HCT116 (cell line): Measurements from ENCODE around the gene EPHX1. TPM values are rescaled to one million over a fixed set of nuclear protein-coding genes. Genes with fewer than 3 reads are reported as not detected.

Source experiments
- ATAC-seq: fragments of 200-7000 bp; cut with Tn5 transposase; 2 replicates; pipeline ENCODE4 v1.9.1; 2020; ENCODE audit warnings: mild to moderate bottlenecking, moderate library complexity
- BruUV-seq: library from RNA; stranded (reverse); fragments of 400-500 nt; replicated peaks from 2 replicates; lab custom pipeline; 2021; lab: Mats Ljungman, UMichigan
- CTCF ChIA-PET: fragments of 300-600 bp; sonication (Branson Sonifier 250); formaldehyde crosslinking; loops from one replicate; lab custom pipeline; 2021; ENCODE audit warnings: antibody characterized with exemption; lab: Charles Lee
- POLR2A ChIA-PET: fragments of 300-600, 350-600 bp; sonication (Branson Sonifier 250); formaldehyde crosslinking; loops from one replicate; lab custom pipeline; 2021; ENCODE audit warnings: antibody characterized with exemption; lab: Charles Lee
- RAD21 ChIA-PET, 2 experiments: fragments of 300-600 bp; sonication (Branson Sonifier 250); formaldehyde crosslinking; loops; one replicate each; lab custom pipeline; 2023; ENCODE audit warnings: low total read pairs in 2 of 2; ENCODE audit not compliant: uncharacterized antibody in 2 of 2, unreplicated experiment in 2 of 2, low non-redundant PET in 1 of 2; lab: Charles Lee
- DNase-seq: peaks from one replicate; pipeline ENCODE4 v3.0.0-alpha.2; 2010; ENCODE audit warnings: low read depth, low spot score
- H2AFZ ChIP-seq: fragments of 200-600 bp; shearing (Covaris generic), sonication (generic); 2 replicates; pipeline ENCODE4 v1.6.1; 2017; ENCODE audit warnings: low read depth, mixed run types, mixed read lengths, antibody characterized with exemption, low read length; ENCODE audit not compliant: poor library complexity, severe bottlenecking
- H3K27ac ChIP-seq: 2 replicates; pipeline ENCODE4 v1.5.1; 2012; ENCODE audit warnings: low read depth, low read length
- H3K27me3 ChIP-seq: fragments of 200-600 bp; sonication (generic); 2 replicates; pipeline ENCODE4 v1.6.1; 2016; ENCODE audit warnings: mixed run types, low read length, mixed read lengths; ENCODE audit not compliant: insufficient read depth
- H3K36me3 ChIP-seq, 2 experiments: fragments of 200-500 bp in 1 of 2; fragments of 200-600 bp in 1 of 2; sonication (Bioruptor generic) in 1 of 2; sonication (generic) in 1 of 2; 2 replicates each; pipeline versions ENCODE4 v1.5.1 to v1.6.1; 2014 to 2016; ENCODE audit warnings: low read length in 2 of 2, inconsistent platforms in 1 of 2, mixed read lengths in 1 of 2, mixed run types in 1 of 2; ENCODE audit not compliant: insufficient read depth in 2 of 2, control insufficient read depth in 1 of 2
- H3K4me1 ChIP-seq, 2 experiments: fragments of 200-600 bp in 1 of 2; sonication (generic) in 1 of 2; 2 replicates each; pipeline versions ENCODE4 v1.5.1 to v1.6.1; 2012 to 2017; ENCODE audit warnings: low read length in 2 of 2, inconsistent platforms in 1 of 2, mild to moderate bottlenecking in 1 of 2, mixed read lengths in 1 of 2, mixed run types in 1 of 2, moderate library complexity in 1 of 2; ENCODE audit not compliant: insufficient read depth in 2 of 2, control insufficient read depth in 1 of 2
- H3K4me2 ChIP-seq: fragments of 200-600 bp; sonication (generic); 2 replicates; pipeline ENCODE4 v1.6.1; 2017; ENCODE audit warnings: mixed run types, low read length, mixed read lengths
- H3K4me3 ChIP-seq, 2 experiments: fragments of 200-600 bp in 1 of 2; sonication (generic) in 1 of 2; replicated peaks in 1 of 2; 2 replicates each; pipeline ENCODE4 v1.5.1; 2011 to 2016; ENCODE audit warnings: low read length in 2 of 2, control low read depth in 1 of 2, low read depth in 1 of 2, mild to moderate bottlenecking in 1 of 2, mixed read lengths in 1 of 2, mixed run types in 1 of 2
- H3K79me2 ChIP-seq: fragments of 200-600 bp; sonication (generic); 2 replicates; pipeline ENCODE4 v1.6.1; 2017; ENCODE audit warnings: mild to moderate bottlenecking, mixed run types, low read length, moderate library complexity, mixed read lengths; ENCODE audit not compliant: insufficient read depth
- H3K9ac ChIP-seq: fragments of 200-600 bp; sonication (generic); 2 replicates; pipeline ENCODE4 v1.6.1; 2016; ENCODE audit warnings: low read length, mixed read lengths
- H3K9me2 ChIP-seq: fragments of 200-600 bp; sonication (generic), shearing (Covaris generic); 2 replicates; pipeline ENCODE4 v1.6.1; 2017; ENCODE audit warnings: mixed run types, mild to moderate bottlenecking, moderate library complexity; ENCODE audit not compliant: insufficient read depth
- H3K9me3 ChIP-seq, 2 experiments: fragments of 200-500 bp in 1 of 2; fragments of 200-600 bp in 1 of 2; sonication (Bioruptor generic) in 1 of 2; sonication (generic) in 1 of 2; 2 replicates each; pipeline ENCODE4 v1.6.1; 2014 to 2017; ENCODE audit warnings: low read length in 2 of 2, mixed read lengths in 2 of 2, inconsistent platforms in 1 of 2, low read depth in 1 of 2, mild to moderate bottlenecking in 1 of 2, mixed run types in 1 of 2, moderate library complexity in 1 of 2; ENCODE audit not compliant: control insufficient read depth in 1 of 2, insufficient read depth in 1 of 2
- H4K20me1 ChIP-seq: fragments of 200-600 bp; sonication (generic), shearing (Covaris generic); 2 replicates; pipeline ENCODE4 v1.6.1; 2017; ENCODE audit warnings: mixed run types, mild to moderate bottlenecking, moderate library complexity; ENCODE audit not compliant: insufficient read depth
- CBX3 ChIP-seq: IDR thresholded peaks from 2 replicates; pipeline ENCODE4 v1.6.1; 2012; ENCODE audit warnings: low read depth
- ELF1 ChIP-seq: IDR thresholded peaks from 2 replicates; pipeline ENCODE4 v1.6.1; 2012; ENCODE audit warnings: low read depth, borderline replicate concordance
- EZH2phosphoT487 ChIP-seq: fragments of 200-600 bp; IDR thresholded peaks from 2 replicates; pipeline ENCODE4 v1.6.1; 2018; ENCODE audit warnings: antibody characterized with exemption, borderline replicate concordance
- RAD21 ChIP-seq: IDR thresholded peaks from 2 replicates; pipeline ENCODE4 v1.6.1; 2012; ENCODE audit warnings: low read depth, mild to moderate bottlenecking
- SIN3A ChIP-seq: IDR thresholded peaks from 2 replicates; pipeline ENCODE4 v1.6.1; 2012; ENCODE audit warnings: low read depth
- SP1 ChIP-seq: IDR thresholded peaks from 2 replicates; pipeline ENCODE4 v1.6.1; 2012; ENCODE audit warnings: low read depth
- YY1 ChIP-seq: IDR thresholded peaks from 2 replicates; pipeline ENCODE4 v1.6.1; 2011; ENCODE audit warnings: low read length, low read depth, moderate library complexity, mild to moderate bottlenecking; ENCODE audit not compliant: insufficient replicate concordance; ENCODE audit errors: extremely low read depth
- intact Hi-C: fragments of 100-400 bp; cut with micrococcal nuclease; formaldehyde crosslinking; loops from 2 replicates; pipeline ENCODE4 v1.10.0; 2022
- total RNA-seq: library from RNA; stranded (reverse); gene quantifications from one replicate; pipeline ENCODE4 v1.2.1, GENCODE V29; 2021; ENCODE audit not compliant: unreplicated experiment
- TF ChIP-seq, protein P1 (sequence below): IDR thresholded peaks from 2 replicates; pipeline ENCODE4 v1.6.1; 2012
- TF ChIP-seq, protein P2 (sequence below), 3 experiments: fragments of 200-600 bp in 1 of 3; sonication (generic) in 1 of 3; IDR thresholded peaks in 2 of 3; conservative IDR thresholded peaks in 1 of 3; 2 replicates each; pipeline ENCODE4 v1.5.1; 2012 to 2017; ENCODE audit warnings: low read depth in 2 of 3, low read length in 2 of 3, antibody characterized with exemption in 1 of 3, borderline replicate concordance in 1 of 3, control low read depth in 1 of 3, mild to moderate bottlenecking in 1 of 3, mixed read lengths in 1 of 3, mixed run types in 1 of 3, moderate library complexity in 1 of 3; ENCODE audit not compliant: insufficient read depth in 1 of 3
- TF ChIP-seq, protein P3 (sequence below): IDR thresholded peaks from 2 replicates; pipeline ENCODE4 v1.6.1; 2012; ENCODE audit warnings: low read depth

The EPHX1 gene
- total RNA-seq, 1 experiment from 2014 or later: 44.6 TPM

DNA sequence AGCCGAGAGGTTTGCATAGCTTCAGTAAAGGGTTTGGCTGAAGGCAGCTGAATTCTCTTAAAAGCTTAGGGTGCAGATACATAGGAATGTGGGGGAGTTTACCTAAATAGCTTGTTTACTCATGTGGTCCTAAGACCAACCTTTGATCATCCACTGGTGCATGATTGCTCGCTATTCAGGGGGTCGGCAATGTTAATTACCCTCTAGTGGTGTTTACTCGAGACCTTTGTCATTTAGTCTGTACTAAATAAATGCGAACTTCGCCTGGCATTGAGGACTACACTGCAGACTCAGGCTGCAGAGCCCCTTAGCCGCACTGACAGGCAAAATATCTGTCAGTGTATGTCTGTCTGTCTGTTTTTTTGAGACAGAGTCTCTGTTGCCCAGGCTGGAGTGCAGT, 40.4 kb downstream of the EPHX1 start:
- no peaks in the 10 kb centered on the region for H3K79me2 ChIP-seq
- H3K4me3 ChIP-seq: no peak overlapping the region
- CTCF ChIA-PET: no interaction called here
- no peak overlapping the region for H3K9ac ChIP-seq
- H3K4me1 ChIP-seq: 0 out of 4 replicates have a peak, but pooled peaks cover 0 to 3% of the 10 kb centered on the region in 2 experiments
- POLR2A ChIA-PET: no interaction called here
- no peak overlapping the region for H3K4me2 ChIP-seq
- H3K27ac ChIP-seq: no peak overlapping the region
- H4K20me1 ChIP-seq: no peaks in the 10 kb centered on the region
- H2AFZ ChIP-seq: no peak overlapping the region
- no peaks in the 10 kb centered on the region for H3K9me2 ChIP-seq
- TF ChIP-seq, protein P1, sequence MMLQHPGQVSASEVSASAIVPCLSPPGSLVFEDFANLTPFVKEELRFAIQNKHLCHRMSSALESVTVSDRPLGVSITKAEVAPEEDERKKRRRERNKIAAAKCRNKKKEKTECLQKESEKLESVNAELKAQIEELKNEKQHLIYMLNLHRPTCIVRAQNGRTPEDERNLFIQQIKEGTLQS: no peak
- no peak for TF ChIP-seq SP1
- no peak for TF ChIP-seq RAD21
- no peak for TF ChIP-seq CBX3
- TF ChIP-seq SIN3A: no peak
- TF ChIP-seq, protein P2, sequence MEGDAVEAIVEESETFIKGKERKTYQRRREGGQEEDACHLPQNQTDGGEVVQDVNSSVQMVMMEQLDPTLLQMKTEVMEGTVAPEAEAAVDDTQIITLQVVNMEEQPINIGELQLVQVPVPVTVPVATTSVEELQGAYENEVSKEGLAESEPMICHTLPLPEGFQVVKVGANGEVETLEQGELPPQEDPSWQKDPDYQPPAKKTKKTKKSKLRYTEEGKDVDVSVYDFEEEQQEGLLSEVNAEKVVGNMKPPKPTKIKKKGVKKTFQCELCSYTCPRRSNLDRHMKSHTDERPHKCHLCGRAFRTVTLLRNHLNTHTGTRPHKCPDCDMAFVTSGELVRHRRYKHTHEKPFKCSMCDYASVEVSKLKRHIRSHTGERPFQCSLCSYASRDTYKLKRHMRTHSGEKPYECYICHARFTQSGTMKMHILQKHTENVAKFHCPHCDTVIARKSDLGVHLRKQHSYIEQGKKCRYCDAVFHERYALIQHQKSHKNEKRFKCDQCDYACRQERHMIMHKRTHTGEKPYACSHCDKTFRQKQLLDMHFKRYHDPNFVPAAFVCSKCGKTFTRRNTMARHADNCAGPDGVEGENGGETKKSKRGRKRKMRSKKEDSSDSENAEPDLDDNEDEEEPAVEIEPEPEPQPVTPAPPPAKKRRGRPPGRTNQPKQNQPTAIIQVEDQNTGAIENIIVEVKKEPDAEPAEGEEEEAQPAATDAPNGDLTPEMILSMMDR (IDR thresholded peaks at IDR 0.05 in 2 of 3, conservative IDR thresholded peaks at IDR 0.05 in 1 of 3; ENCODE audit: borderline replicate concordance in 1 of 3, insufficient read depth in 1 of 3, low read depth in 2 of 3, low read length in 2 of 3): no peak
- TF ChIP-seq ELF1: no peak
- no peak for TF ChIP-seq EZH2phosphoT487
- TF ChIP-seq, protein P3, sequence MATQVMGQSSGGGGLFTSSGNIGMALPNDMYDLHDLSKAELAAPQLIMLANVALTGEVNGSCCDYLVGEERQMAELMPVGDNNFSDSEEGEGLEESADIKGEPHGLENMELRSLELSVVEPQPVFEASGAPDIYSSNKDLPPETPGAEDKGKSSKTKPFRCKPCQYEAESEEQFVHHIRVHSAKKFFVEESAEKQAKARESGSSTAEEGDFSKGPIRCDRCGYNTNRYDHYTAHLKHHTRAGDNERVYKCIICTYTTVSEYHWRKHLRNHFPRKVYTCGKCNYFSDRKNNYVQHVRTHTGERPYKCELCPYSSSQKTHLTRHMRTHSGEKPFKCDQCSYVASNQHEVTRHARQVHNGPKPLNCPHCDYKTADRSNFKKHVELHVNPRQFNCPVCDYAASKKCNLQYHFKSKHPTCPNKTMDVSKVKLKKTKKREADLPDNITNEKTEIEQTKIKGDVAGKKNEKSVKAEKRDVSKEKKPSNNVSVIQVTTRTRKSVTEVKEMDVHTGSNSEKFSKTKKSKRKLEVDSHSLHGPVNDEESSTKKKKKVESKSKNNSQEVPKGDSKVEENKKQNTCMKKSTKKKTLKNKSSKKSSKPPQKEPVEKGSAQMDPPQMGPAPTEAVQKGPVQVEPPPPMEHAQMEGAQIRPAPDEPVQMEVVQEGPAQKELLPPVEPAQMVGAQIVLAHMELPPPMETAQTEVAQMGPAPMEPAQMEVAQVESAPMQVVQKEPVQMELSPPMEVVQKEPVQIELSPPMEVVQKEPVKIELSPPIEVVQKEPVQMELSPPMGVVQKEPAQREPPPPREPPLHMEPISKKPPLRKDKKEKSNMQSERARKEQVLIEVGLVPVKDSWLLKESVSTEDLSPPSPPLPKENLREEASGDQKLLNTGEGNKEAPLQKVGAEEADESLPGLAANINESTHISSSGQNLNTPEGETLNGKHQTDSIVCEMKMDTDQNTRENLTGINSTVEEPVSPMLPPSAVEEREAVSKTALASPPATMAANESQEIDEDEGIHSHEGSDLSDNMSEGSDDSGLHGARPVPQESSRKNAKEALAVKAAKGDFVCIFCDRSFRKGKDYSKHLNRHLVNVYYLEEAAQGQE: no peak
- no peak for TF ChIP-seq YY1
- TF ChIP-seq, all 23 proteins: peak for 0
- Histone ChIP-seq H3K36me3 (peaks cover 0 to 4% of the 10 kb centered on the region in 2 experiments; a peak in 2 of 4 replicates), H3K27me3 (no peaks in the 10 kb centered on the region), H3K9me3 (no peaks in the 10 kb centered on the region)
- intact Hi-C loops: loop anchor here (10.0 kb wide), 1 partner anchor 124 kb away; no protein-coding TSS in a partner anchor
- DNase-seq (no peak), ATAC-seq (no peak)
- RAD21 ChIA-PET: no interaction called here
- no TSS peak for BruUV-seq
